ENCODE data around the gene NFAM1. TPM values are rescaled to one million over a fixed set of nuclear protein-coding genes. Genes with fewer than 3 reads are reported as not detected.

NFAM1 gene
- total and polyA plus RNA-seq, 9 donors, result 0.36 to 3.5 (median 0.91) TPM

DNA sequence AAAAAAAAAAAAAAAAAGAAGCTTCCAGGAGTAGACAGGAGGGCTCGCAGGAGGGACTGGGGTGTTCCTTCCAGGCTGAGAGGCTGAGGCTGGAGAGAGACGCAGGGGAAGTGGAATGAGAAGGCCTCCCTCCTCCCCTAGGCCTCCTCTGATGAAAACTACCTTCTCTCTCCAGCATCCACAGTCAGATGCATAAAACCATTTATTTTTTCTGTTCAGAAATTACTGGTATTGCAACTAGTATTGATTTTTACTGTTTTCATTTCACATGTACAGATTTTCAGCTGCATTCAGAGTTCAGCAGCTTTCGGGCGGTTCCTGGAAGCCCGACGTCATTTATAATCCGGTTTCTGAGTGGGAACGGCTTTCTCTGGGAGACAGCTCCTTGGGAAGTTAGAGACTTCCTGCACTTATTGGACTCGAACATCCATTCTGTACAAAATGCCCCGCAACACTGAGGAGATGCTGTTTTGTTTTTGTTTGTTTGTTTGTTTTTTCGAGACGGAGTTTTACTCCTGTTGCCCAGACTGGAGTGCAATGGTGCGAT lies 6.9 kb upstream of the NFAM1 start:
- no peak for TF ChIP-seq EP300 (IDR thresholded peaks at IDR 0.05)
- no peak for TF ChIP-seq CTCF (IDR thresholded peaks at IDR 0.05)
- no peak for TF ChIP-seq POLR2A (IDR thresholded peaks at IDR 0.05)
- Histone ChIP-seq H3K36me3 (no peaks in the 10 kb centered on the region), H3K27ac (no peak overlapping the region), H3K4me3 (no peak overlapping the region), H3K9me3 (no peaks in the 10 kb centered on the region), H3K27me3 (no peaks in the 10 kb centered on the region), H3K4me1 (ENCODE audit: insufficient read depth) (peaks cover 6% of the 10 kb centered on the region)
- intact Hi-C loops (cut with DNase I), result loop anchor here in 2 of 4 donors (2.0 to 5.0 kb wide), 3 partner anchors 270 to 482 kb away; partner anchors contain the start of gene NDUFA6 (in 1 of the 2)
- WGBS, 3 donors, result 73 to 81% (median 81%) methylated on average over 13 of the region's 13 CpGs
- no peak for DNase-seq

DNA sequence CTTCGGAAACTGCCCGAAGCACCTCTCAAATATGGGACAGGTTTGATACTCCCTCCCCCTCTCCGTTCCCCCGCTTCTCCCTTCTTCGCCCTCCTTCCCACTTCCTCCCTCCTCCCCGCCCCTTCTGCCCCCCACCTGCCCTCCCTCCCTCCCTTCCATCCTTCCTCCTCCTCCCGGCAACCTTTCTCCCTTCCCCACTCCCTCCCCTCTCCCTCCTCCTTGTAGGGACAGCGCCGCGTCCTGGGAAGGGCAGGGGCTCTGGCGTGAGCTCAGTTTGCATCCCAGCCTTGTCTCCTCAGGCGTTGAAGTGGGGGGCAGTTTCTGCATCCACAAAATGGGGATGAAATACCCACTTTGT lies 6.1 kb upstream of the NFAM1 start:
- TF ChIP-seq EP300 (IDR thresholded peaks at IDR 0.05) (no peak), CTCF (IDR thresholded peaks at IDR 0.05) (no peak), POLR2A (IDR thresholded peaks at IDR 0.05) (no peak)
- 39 to 50% (median 49%) methylated on average over 12 of the region's 12 CpGs for WGBS, 3 donors
- no peaks in the 10 kb centered on the region for H3K27me3 ChIP-seq
- peaks cover 6% of the 10 kb centered on the region for H3K4me1 ChIP-seq (ENCODE audit: insufficient read depth)
- intact Hi-C loops (cut with DNase I), result loop anchor here in 2 of 4 donors (2.0 to 5.0 kb wide), 3 partner anchors 269 to 481 kb away; partner anchors contain the start of gene NDUFA6 (in 1 of the 2)
- no peak for DNase-seq
- H3K27ac ChIP-seq, result no peak overlapping the region
- H3K9me3 ChIP-seq, result no peaks in the 10 kb centered on the region
- H3K36me3 ChIP-seq, result no peaks in the 10 kb centered on the region
- no peak overlapping the region for H3K4me3 ChIP-seq

GRCh38 chr22:42437488-42438292 lies 5.5 kb upstream of the NFAM1 start:
- intact Hi-C loops (cut with DNase I), result loop anchor here in 3 of 4 donors (2.0 to 5.0 kb wide), 3 partner anchors 269 to 480 kb away; partner anchors contain the start of gene NDUFA6 (in 1 of the 3)
- no peak overlapping the region for H3K27ac ChIP-seq
- WGBS, 3 donors, result 3 to 5% (median 3%) methylated on average over 31 to 33 of the region's 33 CpGs
- peak overlapping the region; percentile 22 for H3K4me3 ChIP-seq
- peak; percentile 58 to 81 (median 76) for DNase-seq
- no peaks in the 10 kb centered on the region for H3K36me3 ChIP-seq
- TF ChIP-seq CTCF (IDR thresholded peaks at IDR 0.05) (peak; percentile 91 to 98 (median 97)), EP300 (IDR thresholded peaks at IDR 0.05) (no peak), POLR2A (IDR thresholded peaks at IDR 0.05) (peak; percentile 19)
- no peaks in the 10 kb centered on the region for H3K9me3 ChIP-seq
- no peaks in the 10 kb centered on the region for H3K27me3 ChIP-seq
- H3K4me1 ChIP-seq (ENCODE audit: insufficient read depth), result peaks cover 6% of the 10 kb centered on the region

DNA sequence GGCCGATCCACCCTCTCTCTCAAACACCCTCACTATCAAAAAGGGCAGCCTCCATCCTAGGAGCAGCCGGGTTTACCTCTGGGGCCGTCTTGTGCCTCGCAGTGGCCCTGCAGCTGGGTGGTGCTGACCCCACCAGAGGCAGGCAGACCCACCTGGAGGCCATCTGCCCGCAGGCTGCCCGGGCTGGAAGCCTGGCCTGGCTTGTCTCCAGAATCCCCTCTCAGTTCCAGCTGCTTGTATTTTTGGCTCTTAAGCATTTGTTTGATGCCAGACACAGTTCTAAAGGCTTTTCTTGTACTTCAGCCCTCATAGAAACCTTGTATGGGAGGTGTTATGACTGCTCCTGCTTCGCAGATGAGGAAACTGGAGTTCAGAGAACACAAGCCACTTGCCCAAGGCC lies 4.2 kb upstream of the NFAM1 start:
- TF ChIP-seq EP300 (IDR thresholded peaks at IDR 0.05), result no peak
- no peak for TF ChIP-seq POLR2A (IDR thresholded peaks at IDR 0.05)
- TF ChIP-seq CTCF (IDR thresholded peaks at IDR 0.05), result no peak
- peaks cover 6% of the 10 kb centered on the region for H3K4me1 ChIP-seq (ENCODE audit: insufficient read depth)
- 8 to 16% (median 15%) methylated on average over 4 to 7 of the region's 7 CpGs for WGBS, 3 donors
- DNase-seq, result no peak
- no peaks in the 10 kb centered on the region for H3K27me3 ChIP-seq
- no peaks in the 10 kb centered on the region for H3K36me3 ChIP-seq
- H3K4me3 ChIP-seq, result no peak overlapping the region
- H3K9me3 ChIP-seq, result no peaks in the 10 kb centered on the region
- H3K27ac ChIP-seq, result no peak overlapping the region
- intact Hi-C loops (cut with DNase I), result loop anchor here in 2 of 4 donors (2.0 to 5.0 kb wide), 3 partner anchors 268 to 479 kb away; partner anchors contain the start of gene NDUFA6 (in 1 of the 2)
